HepG2 (cell line): ENCODE measurements around the gene CTCF.

Experiments
- HNRNPK ChIP-seq: fragments of 200-400 bp; formaldehyde crosslinking; IDR thresholded peaks from 2 replicates; pipeline ENCODE4 v1.6.1; 2018; ENCODE audit warnings: low read length, low read depth, moderate library complexity, mild to moderate bottlenecking; ENCODE audit not compliant: poor library complexity, severe bottlenecking
- KLF11 ChIP-seq: IDR thresholded peaks from 2 replicates; pipeline ENCODE4 v1.6.1; 2016; ENCODE audit warnings: missing compliant biosample characterization
- MXI1 ChIP-seq: IDR thresholded peaks from 3 replicates; pipeline ENCODE4 v1.6.1; 2012; ENCODE audit warnings: low read depth, low read length, inconsistent platforms, borderline replicate concordance
- RAD21 ChIP-seq: fragments of 450-650 bp; formaldehyde crosslinking; IDR thresholded peaks from 2 replicates; pipeline ENCODE4 v1.5.0; 2020; ENCODE audit warnings: mild to moderate bottlenecking
- ZFP36L1 ChIP-seq: sonication (generic); formaldehyde crosslinking; IDR thresholded peaks from 2 replicates; pipeline ENCODE4 v1.8.0; 2022; ENCODE audit warnings: mild to moderate bottlenecking, missing genetic modification reagents, moderate library complexity
- TF ChIP-seq, protein P1 (sequence below): sonication (generic); formaldehyde crosslinking; IDR thresholded peaks from 2 replicates; pipeline ENCODE4 v1.5.0; 2020; ENCODE audit warnings: mild to moderate bottlenecking, missing genetic modification reagents, moderate library complexity

DNA sequence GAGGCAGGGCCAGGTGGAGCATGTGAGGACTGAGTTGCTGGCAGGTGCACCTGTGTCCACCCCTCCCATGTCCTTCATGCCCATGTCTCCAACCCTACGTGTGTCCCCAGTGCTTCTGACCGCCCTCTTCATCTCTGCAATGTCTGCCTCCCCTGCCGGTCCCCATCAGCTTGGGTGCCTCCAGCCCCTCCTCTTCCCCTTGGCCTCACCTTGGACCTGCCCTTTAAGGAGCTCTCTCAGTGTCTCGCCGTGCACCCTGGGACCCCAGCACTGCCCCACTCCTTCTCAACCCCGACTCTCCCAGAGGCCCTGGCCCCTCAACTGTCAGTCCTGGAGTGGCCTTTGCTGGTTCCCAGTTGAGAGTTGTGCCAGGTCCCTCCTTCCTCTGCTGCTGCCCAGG lies 18.7 kb upstream of the CTCF start:
- no peak for TF ChIP-seq MXI1
- no peak for TF ChIP-seq ZFP36L1 (CRISPR knock-in tag)
- TF ChIP-seq, protein P1, sequence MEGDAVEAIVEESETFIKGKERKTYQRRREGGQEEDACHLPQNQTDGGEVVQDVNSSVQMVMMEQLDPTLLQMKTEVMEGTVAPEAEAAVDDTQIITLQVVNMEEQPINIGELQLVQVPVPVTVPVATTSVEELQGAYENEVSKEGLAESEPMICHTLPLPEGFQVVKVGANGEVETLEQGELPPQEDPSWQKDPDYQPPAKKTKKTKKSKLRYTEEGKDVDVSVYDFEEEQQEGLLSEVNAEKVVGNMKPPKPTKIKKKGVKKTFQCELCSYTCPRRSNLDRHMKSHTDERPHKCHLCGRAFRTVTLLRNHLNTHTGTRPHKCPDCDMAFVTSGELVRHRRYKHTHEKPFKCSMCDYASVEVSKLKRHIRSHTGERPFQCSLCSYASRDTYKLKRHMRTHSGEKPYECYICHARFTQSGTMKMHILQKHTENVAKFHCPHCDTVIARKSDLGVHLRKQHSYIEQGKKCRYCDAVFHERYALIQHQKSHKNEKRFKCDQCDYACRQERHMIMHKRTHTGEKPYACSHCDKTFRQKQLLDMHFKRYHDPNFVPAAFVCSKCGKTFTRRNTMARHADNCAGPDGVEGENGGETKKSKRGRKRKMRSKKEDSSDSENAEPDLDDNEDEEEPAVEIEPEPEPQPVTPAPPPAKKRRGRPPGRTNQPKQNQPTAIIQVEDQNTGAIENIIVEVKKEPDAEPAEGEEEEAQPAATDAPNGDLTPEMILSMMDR = no peak
- TF ChIP-seq RAD21 (CRISPR knock-in tag) = no peak
- TF ChIP-seq KLF11 (CRISPR knock-in tag) = no peak
- no peak for TF ChIP-seq HNRNPK
